Testis (tissue), 3 donors: Measurements from ENCODE around the gene ZDHHC24. TPM values are rescaled to one million over a fixed set of nuclear protein-coding genes. Genes with fewer than 3 reads are reported as not detected.

Experiments
- DNase-seq: peaks from one replicate; pipeline ENCODE4 v3.0.0-alpha.2; 2019
- H3K27ac ChIP-seq, 2 donors: fragments of 200-600 bp; sonication (generic); one replicate each; pipeline ENCODE4 v1.5.1; 2019
- H3K27me3 ChIP-seq: fragments of 200-600 bp; sonication (generic); one replicate; pipeline ENCODE4 v1.5.1; 2019
- H3K36me3 ChIP-seq: fragments of 200-600 bp; sonication (generic); one replicate; pipeline ENCODE4 v1.5.1; 2017; ENCODE audit warnings: low read depth; ENCODE audit errors: missing control alignments
- H3K4me1 ChIP-seq: fragments of 200-600 bp; sonication (generic); one replicate; pipeline ENCODE4 v1.5.1; 2019
- H3K4me3 ChIP-seq, 2 donors: fragments of 200-600 bp; sonication (generic); one replicate each; pipeline ENCODE4 v1.5.1; 2017 to 2019
- H3K9me3 ChIP-seq: fragments of 200-600 bp; sonication (generic); one replicate; pipeline ENCODE4 v1.5.1; 2017
- CTCF ChIP-seq, 3 experiments: fragments of 450-650 bp in 2 of 3; fragments of 200-600 bp in 1 of 3; sonication (generic) in 1 of 3; IDR thresholded peaks; one replicate each; pipeline ENCODE4 v1.5.1; 2016 to 2019; ENCODE audit warnings: antibody characterized with exemption in 3 of 3, mild to moderate bottlenecking in 2 of 3, moderate library complexity in 1 of 3
- POLR2A ChIP-seq: fragments of 450-650 bp; IDR thresholded peaks from one replicate; pipeline ENCODE4 v1.6.1; 2017; ENCODE audit warnings: antibody characterized with exemption, mild to moderate bottlenecking, moderate library complexity
- WGBS, 2 donors: methylation state at CpG; one replicate each; pipeline ENCODE4 v1.1.5; 2018; 5-methylcytosine and 5-hydroxymethylcytosine counted together
- intact Hi-C: fragments of 100-400 bp; cut with DNase I; formaldehyde crosslinking; loops from one replicate; pipeline ENCODE4 v1.15.1; 2023; ENCODE audit warnings: low total_unique reads
- polyA plus RNA-seq: library from polyadenylated mRNA; stranded (reverse); fragments of 350-450 nt; fragmentation: Illumina TruSeq; extraction: RNeasy Lipid Tissue Mini Kit (QIAGEN cat#74804); gene quantifications from one replicate; pipeline ENCODE4 v1.2.3, GENCODE V29; 2014; ENCODE audit warnings: low read depth, low replicate concordance; ENCODE audit not compliant: insufficient read depth
- total RNA-seq, 2 donors: library from RNA; depleted of rRNA; stranded (reverse); fragments of >200 nt; gene quantifications; one replicate each; pipeline ENCODE4 v1.2.3, GENCODE V29; 2016

The ZDHHC24 gene
- total and polyA plus RNA-seq, 3 donors from 2014 or later = 9.2 to 23.3 (median 20.7) TPM

DNA sequence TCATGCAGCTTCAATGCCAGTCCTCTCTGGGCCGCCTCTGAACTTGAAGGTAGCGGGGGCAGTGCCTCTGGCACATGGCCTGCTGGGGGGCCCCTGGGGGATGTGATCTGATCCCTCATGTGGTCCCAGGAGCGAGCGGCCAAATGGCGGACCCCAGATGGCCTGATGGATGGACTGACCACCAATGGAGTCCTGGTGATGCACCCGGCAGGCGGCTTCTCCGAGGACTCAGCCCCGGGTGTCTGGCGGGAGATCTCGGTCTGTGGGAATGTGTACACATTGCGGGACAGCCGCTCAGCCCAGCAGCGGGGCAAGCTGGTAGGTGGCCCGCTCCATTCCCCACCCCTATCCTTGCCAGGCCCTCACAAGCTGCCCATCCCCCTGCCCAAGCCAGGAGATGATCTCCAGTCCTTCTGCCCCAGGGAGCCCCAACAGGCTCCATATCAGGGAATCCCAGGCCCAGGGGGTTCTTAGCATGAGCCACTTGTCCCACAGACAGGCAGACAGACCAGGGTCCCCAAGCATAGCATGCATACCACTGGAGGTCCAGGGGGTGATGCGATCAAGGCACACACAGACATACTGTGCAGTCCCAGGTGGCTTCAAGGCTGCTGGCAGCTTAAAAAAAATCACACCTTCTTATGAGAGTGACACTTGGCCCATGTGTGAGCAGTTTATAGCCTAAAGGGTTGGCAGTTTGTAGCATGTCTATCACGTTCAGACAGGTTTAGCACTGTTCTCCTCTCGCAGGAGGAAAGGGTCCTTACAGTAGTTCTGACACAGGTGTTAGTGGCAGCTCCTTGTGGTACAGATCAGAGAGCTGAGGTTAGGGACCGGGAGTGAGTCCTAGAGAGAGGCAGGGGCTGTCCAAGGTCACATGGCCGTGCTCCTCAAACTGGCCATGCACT lies 72.0 kb downstream of the ZDHHC24 start:
- H3K4me3 ChIP-seq = no peak overlapping the region
- intact Hi-C loops = no loop called here
- H3K27ac ChIP-seq = no peak overlapping the region
- no peak for TF ChIP-seq CTCF (IDR thresholded peaks at IDR 0.05)
- TF ChIP-seq POLR2A = no peak
- H3K4me1 ChIP-seq = no peaks in the 10 kb centered on the region
- no peaks in the 10 kb centered on the region for H3K27me3 ChIP-seq
- no peaks in the 10 kb centered on the region for H3K36me3 ChIP-seq
- WGBS, 2 donors = 91 to 93% methylated on average over 6 to 20 of the region's 20 CpGs
- no peaks in the 10 kb centered on the region for H3K9me3 ChIP-seq
- no peak for DNase-seq

GRCh38 chr11:66473167-66473566 lies 72.7 kb downstream of the ZDHHC24 start:
- no peaks in the 10 kb centered on the region for H3K36me3 ChIP-seq
- H3K4me3 ChIP-seq = no peak overlapping the region
- WGBS, 2 donors = 90 to 99% methylated on average over 8 to 11 of the region's 11 CpGs
- DNase-seq = no peak
- no peaks in the 10 kb centered on the region for H3K27me3 ChIP-seq
- H3K27ac ChIP-seq = no peak overlapping the region
- intact Hi-C loops = no loop called here
- H3K4me1 ChIP-seq = peaks cover 1% of the 10 kb centered on the region
- no peaks in the 10 kb centered on the region for H3K9me3 ChIP-seq
- no peak for TF ChIP-seq CTCF (IDR thresholded peaks at IDR 0.05)
- no peak for TF ChIP-seq POLR2A

DNA sequence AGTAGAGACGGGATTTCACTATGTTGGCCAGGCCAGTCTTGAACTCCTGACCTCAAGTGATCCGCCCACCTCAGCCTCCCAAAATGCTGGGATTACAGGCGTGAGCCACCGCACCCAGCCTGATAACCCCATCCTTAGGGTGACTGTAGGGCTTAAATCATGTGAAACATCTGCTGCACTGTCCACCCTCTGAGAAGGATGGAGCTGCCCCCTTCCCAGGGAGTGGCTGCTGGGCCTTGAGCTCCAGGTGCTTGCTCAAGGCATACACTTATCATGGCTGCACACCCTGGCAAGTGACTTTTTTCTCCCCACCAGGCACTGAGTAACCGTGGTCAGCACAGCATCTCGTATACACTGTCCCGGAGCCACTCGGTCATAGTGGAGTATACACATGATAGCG lies 73.8 kb downstream of the ZDHHC24 start:
- Histone ChIP-seq H3K27me3 (no peaks in the 10 kb centered on the region), H3K4me3 (no peak overlapping the region), H3K9me3 (no peaks in the 10 kb centered on the region), H3K36me3 (no peaks in the 10 kb centered on the region), H3K4me1 (peaks cover 10% of the 10 kb centered on the region), H3K27ac (no peak overlapping the region)
- WGBS, 2 donors = 88 to 90% methylated on average over 4 to 9 of the region's 9 CpGs
- DNase-seq = no peak
- TF ChIP-seq CTCF (IDR thresholded peaks at IDR 0.05) (no peak), POLR2A (no peak)
- intact Hi-C loops = no loop called here

GRCh38 chr11:66471142-66471541 lies 74.7 kb downstream of the ZDHHC24 start:
- Histone ChIP-seq H3K27me3 (no peaks in the 10 kb centered on the region), H3K4me3 (no peak overlapping the region), H3K36me3 (no peaks in the 10 kb centered on the region), H3K27ac (no peak overlapping the region), H3K9me3 (no peaks in the 10 kb centered on the region), H3K4me1 (peaks cover 10% of the 10 kb centered on the region)
- intact Hi-C loops = no loop called here
- no peak for DNase-seq
- WGBS, 2 donors = 88 to 97% methylated on average over 9 to 16 of the region's 16 CpGs
- no peak for TF ChIP-seq CTCF (IDR thresholded peaks at IDR 0.05)
- TF ChIP-seq POLR2A = no peak

Other genes starting within 250 kb of the ZDHHC24 start
- 1 to 10 TPM; 3.9 to 6.4 TPM for gene CD248, start 229.0 kb downstream of the ZDHHC24 start, total RNA-seq
- gene CD248, start 229.0 kb downstream of the ZDHHC24 start, polyA plus RNA-seq = 35.5 TPM
- 1 to 10 TPM; 8.2 to 8.5 TPM for gene RIN1, start 209.6 kb downstream of the ZDHHC24 start, total RNA-seq
- gene RIN1, start 209.6 kb downstream of the ZDHHC24 start, polyA plus RNA-seq = 4.7 TPM
- 10 to 100 TPM; 55.5 to 59.4 TPM for gene BRMS1, start 200.9 kb downstream of the ZDHHC24 start, total RNA-seq
- 67.5 TPM for gene BRMS1, start 200.9 kb downstream of the ZDHHC24 start, polyA plus RNA-seq
- 10 to 100 TPM; 28.2 to 45.1 TPM for gene B4GAT1, start 198.4 kb downstream of the ZDHHC24 start, total RNA-seq
- 23.2 TPM for gene B4GAT1, start 198.4 kb downstream of the ZDHHC24 start, polyA plus RNA-seq
- 1 to 10 TPM; 1.6 to 3.1 TPM for gene SLC29A2, start 174.3 kb downstream of the ZDHHC24 start, total RNA-seq
- gene SLC29A2, start 174.3 kb downstream of the ZDHHC24 start, polyA plus RNA-seq = 1.2 TPM
- gene NPAS4, start 125.0 kb downstream of the ZDHHC24 start, total RNA-seq = 1 to 10 TPM in 1 of 2 donors, under 1 TPM in 1; 0.50 to 1.4 TPM
- 0.09 TPM for gene NPAS4, start 125.0 kb downstream of the ZDHHC24 start, polyA plus RNA-seq
- gene MRPL11, start 107.2 kb downstream of the ZDHHC24 start, total RNA-seq = 10 to 100 TPM; 21.2 to 23.7 TPM
- 50.0 TPM for gene MRPL11, start 107.2 kb downstream of the ZDHHC24 start, polyA plus RNA-seq
- gene PELI3, start 79.1 kb downstream of the ZDHHC24 start, total RNA-seq = 10 to 100 TPM; 13.0 to 17.7 TPM
- gene PELI3, start 79.1 kb downstream of the ZDHHC24 start, polyA plus RNA-seq = 10.2 TPM
- 10 to 100 TPM; 29.3 to 31.0 TPM for gene DPP3, start 65.6 kb downstream of the ZDHHC24 start, total RNA-seq
- 24.8 TPM for gene DPP3, start 65.6 kb downstream of the ZDHHC24 start, polyA plus RNA-seq
- 10 to 100 TPM; 86.1 to 89.3 TPM for gene BBS1, start 35.4 kb downstream of the ZDHHC24 start, total RNA-seq
- 42.9 TPM for gene BBS1, start 35.4 kb downstream of the ZDHHC24 start, polyA plus RNA-seq
- 1 to 10 TPM; 1.7 to 4.0 TPM for gene ACTN3, start 855 bp upstream of the ZDHHC24 start, total RNA-seq
- gene ACTN3, start 855 bp upstream of the ZDHHC24 start, polyA plus RNA-seq = 6.8 TPM
- gene CTSF, start 22.6 kb upstream of the ZDHHC24 start, total RNA-seq = 100 to 1,000 TPM; 125 to 164 TPM
- gene CTSF, start 22.6 kb upstream of the ZDHHC24 start, polyA plus RNA-seq = 242 TPM
- 10 to 100 TPM; 14.4 to 26.3 TPM for gene CCDC87, start 47.0 kb upstream of the ZDHHC24 start, total RNA-seq
- 37.2 TPM for gene CCDC87, start 47.0 kb upstream of the ZDHHC24 start, polyA plus RNA-seq
- gene CCS, start 47.1 kb upstream of the ZDHHC24 start, total RNA-seq = 10 to 100 TPM; 70.7 to 83.2 TPM
- gene CCS, start 47.1 kb upstream of the ZDHHC24 start, polyA plus RNA-seq = 67.5 TPM
- 100 to 1,000 TPM; 146 to 149 TPM for gene RBM14, start 70.6 kb upstream of the ZDHHC24 start, total RNA-seq
- 85.2 TPM for gene RBM14, start 70.6 kb upstream of the ZDHHC24 start, polyA plus RNA-seq
- gene RBM4, start 92.7 kb upstream of the ZDHHC24 start, total RNA-seq = 100 to 1,000 TPM in 1 of 2 donors, 10 to 100 TPM in 1; 95.2 to 123 TPM
- gene RBM4, start 92.7 kb upstream of the ZDHHC24 start, polyA plus RNA-seq = 137 TPM
- 10 to 100 TPM; 35.0 to 35.7 TPM for gene RBM4B, start 131.8 kb upstream of the ZDHHC24 start, total RNA-seq
- 35.2 TPM for gene RBM4B, start 131.8 kb upstream of the ZDHHC24 start, polyA plus RNA-seq
- gene SPTBN2, start 183.2 kb upstream of the ZDHHC24 start, total RNA-seq = 100 to 1,000 TPM; 116 to 239 TPM
- 159 TPM for gene SPTBN2, start 183.2 kb upstream of the ZDHHC24 start, polyA plus RNA-seq